GM18508 (cell line): ENCODE results near the gene NCOA4.
"Not testable (repeated sequence)": the region's sequence is repeated elsewhere in the genome, so short reads cannot be mapped to it uniquely, and the experiment has no call there.

Experiments
- ATAC-seq: cut with Tn5 transposase; IDR thresholded peaks from one replicate; pipeline ENCODE4 v1.9.1; 2021; ENCODE audit warnings: moderate number of reproducible peaks; ENCODE audit not compliant: insufficient read depth, unreplicated experiment

Gene NCOA4

DNA sequence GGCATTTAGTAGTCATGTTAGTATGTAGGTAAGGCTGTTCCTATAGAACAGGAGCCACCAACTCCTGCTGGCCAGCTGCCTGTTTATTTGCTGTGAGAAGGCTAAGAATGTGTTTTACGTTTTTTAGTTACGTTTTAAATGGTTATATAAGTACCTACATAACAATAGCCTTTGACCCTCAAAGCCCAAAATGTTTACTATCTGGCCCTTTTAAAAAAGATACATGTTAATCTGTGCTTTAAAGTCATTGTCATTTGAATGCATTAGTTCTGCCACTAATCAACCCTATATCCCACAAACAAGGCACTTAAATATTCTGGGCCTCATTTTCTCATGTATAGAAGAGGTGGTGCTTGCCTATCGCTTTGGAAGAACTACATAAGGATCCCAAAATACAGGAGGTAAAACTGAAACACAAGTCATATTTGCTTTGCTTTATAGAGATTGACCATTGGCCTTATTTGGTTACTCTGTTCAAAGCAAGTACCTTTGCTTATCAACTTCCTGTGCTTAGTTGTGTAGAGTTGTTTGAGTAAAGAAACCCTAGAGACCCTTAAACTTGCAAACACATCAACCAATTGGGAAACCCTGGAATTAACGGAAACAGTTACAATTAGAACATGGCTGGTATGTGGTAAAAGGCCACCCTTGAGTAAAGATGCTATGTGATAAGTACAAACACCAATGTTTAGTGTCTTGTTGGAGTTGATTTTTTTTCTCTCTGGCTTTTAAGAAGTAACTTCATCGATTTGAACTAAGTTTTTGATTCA is 32.2 kb downstream of the NCOA4 start:
- ATAC-seq = no peak

DNA sequence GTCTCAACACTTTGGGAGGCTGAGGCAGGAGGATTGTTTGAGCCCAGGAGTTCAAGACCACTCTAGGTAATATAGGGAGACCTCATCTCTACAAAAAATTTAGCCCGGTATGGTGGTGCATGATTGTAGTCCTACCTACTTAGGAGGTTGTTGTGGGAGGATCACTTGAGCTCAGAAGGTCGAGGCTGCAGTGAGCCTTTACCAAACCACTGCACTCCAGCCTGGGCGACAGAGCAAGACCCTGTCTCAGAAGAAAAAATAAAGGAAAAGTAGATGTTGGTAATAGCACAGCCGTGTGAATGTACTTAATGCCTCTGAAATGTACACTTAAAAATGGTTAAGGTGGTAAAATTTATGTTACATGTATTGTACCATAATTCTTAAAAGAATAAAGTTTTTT is 32.9 kb downstream of the NCOA4 start:
- ATAC-seq = no peak

DNA sequence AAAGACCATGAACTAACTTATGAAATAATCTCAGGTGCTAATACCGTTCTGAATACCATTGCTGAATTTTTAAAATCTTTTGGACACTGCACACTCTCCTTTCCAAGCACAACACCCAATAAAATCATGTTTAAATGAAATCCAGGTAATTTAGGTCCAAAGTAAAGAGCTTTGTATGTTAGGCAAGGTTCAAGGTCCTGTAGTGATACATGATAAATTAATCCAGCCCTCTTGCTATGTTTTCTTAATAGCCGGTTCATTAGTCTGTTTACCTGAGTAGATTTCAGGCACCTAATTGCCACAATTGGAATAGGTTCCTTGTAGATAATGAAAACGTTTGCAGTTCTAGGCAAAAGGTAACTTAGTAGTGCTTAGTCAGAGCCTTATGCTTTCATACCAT is 44.8 kb downstream of the NCOA4 start:
- not testable (repeated sequence) for ATAC-seq

DNA sequence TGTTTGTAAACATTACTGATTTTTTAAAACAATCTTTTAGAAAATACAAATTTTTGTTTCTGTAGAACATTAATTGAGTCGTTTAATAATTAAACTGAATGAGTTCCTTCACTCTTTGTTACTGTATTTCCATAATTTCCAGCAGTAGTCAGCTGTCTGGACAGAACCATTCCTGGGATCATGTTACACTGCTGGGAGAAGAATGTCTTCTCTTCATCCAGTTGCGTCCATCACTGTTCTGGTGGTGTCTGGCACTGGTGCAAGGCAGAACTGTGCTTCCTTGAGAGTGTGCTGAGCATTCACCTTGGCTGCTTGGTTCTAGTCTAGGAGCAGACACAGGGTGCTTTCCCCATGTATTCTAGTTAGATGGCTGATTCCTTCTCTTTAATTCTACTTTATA is 46.0 kb downstream of the NCOA4 start:
- ATAC-seq = not testable (repeated sequence)

DNA sequence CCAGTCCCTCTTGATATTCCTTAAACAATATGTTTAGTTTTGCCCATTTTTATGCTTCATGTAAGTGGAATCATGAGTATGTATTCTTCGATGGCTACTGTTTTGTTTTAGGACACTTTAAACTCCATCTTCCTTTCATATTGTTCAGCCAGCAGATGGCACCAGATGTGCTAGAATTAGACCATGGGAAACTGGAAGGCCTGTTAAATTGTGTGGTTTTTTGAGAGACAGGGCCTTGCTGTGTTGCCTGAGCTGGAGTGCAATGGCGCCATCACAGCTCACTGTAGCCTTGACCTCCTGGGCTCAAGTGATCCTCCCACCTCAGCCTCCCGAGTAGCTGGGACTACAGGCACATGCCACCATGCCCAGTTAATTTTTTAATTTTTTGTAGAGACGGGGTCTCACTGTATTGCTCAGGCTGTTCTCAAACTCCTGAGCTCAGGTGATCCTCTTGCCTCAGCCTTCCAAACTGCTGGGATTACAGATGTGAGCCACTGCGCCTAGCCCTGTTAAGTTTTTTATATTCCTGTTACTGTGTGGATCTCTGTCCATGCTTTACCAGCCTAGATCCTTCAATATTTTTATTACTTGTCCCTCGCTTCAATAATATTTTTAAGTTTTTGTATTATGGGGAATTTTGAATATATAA is 46.8 kb downstream of the NCOA4 start:
- not testable (repeated sequence) for ATAC-seq

DNA sequence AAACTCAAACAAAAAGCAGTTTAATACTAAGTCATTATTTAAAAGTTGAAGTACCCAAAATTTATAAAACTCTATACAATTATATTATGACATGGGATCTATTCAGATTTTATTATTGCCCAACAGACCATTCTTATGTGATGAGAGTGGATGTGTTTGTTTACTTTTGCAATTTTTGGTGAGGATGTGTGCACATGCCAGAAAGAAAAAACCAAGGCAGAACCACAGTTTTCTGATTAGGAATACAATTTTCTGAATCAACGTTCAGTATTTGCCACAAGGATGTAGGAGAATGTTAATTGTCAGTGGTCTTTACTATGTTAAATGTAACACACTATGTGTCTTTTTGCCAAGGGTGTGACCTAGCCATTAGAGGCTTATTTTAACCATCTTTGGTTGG is 49.1 kb downstream of the NCOA4 start:
- not testable (repeated sequence) for ATAC-seq

DNA sequence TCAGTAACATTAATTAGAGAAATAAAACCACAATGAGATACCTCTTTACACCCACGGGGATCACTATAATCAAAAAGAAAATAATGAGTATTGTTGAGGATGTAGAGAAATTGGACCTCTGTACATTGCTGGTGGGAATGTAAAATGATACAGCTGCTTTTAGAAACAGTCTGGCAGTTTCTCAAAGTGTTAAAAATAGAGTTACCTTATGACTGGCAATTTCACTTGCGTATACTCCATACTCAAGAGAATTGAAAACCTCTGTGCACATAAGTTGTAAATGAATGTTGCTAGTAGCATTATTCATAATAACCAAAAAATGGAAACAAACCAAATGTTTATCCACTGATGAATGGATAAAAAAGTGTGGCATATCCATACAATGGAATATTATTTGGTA is 51.9 kb downstream of the NCOA4 start:
- ATAC-seq = peak; percentile 53

DNA sequence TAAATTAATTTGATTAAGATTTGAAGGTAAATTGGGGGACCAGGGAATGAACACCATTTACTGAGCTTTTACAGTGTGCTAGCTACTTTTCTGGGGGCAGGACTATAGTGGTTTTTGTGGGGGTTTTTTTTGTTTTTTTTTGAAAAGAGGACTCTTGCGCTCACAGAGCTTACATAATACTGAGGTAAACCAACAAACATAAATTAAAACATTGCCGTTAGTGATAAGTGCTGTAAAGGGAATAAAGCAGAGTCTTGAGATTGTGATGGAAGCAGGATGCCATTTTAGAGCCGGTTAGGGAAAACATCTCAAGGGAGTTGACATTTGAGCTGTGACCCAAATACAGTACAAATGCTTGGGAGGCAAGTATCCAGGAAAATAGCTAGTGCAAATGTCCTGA is 56.4 kb downstream of the NCOA4 start:
- ATAC-seq = not testable (repeated sequence)

DNA sequence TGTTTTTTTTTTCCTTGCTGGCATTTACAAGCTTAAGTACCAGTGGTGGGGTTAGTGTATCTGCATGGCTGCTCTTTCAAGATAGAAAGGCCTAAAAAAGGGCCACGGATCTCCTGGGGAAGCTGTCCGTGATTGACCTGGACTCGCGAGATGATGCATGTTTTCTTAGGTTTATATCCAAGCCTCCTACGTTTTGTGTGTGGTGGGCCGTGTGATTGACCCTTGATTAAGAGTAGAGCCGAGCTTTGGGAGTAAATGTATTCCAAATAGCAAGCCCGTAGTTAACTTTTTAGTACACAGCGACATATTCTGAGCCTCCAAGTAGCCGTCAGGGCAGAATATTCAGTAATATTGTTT is 57.6 kb downstream of the NCOA4 start:
- not testable (repeated sequence) for ATAC-seq

DNA sequence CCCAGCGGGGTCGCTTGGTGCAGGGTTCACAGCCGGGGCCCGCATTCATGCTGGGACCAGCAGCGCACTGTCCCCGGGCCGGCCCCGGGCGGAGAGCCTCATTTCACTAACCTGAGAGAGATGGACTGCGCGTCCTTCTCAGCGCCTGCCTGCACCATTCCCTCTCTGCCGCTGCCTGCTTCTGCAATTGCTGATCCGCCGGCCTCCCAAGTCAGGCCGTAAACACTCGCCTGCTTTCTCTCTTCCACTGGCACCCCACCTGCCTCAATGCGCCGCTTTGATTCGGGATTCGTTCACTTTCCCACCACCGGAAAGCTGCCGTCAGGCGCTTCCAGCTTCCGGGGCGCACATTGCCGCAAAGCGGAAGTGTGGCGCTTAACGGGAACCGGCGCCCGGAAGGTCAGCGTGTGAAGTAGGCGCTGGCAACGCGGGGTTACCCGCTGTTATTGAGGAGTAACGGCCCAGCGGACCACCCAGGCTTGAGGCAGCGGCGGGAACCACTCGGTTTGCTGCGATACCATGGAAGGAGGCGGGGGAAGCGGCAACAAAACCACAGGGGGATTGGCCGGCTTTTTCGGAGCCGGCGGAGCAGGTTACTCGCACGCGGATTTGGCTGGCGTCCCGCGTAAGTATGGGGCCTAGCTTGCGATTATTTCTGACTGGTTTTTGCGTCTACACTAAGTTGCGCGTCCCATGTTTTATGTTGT is 58.2 kb downstream of the NCOA4 start, which contains the start of gene TIMM23:
TSS of gene TIMM23 (plus strand) at position 384 of the 707 bp plus-strand sequence. CDS start at position 520, 136 bp downstream.
- peak; percentile 42 for ATAC-seq

DNA sequence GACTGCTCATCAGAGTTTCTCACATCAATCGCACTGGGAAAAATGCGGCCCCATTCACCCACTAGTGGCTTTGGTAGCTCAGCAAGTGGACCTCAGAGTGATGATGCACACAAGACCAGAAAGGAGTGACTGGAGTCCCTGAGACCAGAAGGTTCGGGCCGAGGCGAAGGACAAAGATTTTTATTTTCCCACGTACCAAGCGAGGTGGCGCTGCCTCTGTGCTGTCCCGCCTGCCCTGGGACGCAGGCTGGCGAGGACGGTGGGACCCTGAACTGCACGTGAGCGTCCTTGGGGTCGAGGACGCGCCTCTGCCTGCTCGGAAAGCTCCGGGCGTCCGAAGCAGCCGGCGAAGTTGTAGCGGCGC is 58.7 kb downstream of the NCOA4 start:
- peak; percentile 12 for ATAC-seq

DNA sequence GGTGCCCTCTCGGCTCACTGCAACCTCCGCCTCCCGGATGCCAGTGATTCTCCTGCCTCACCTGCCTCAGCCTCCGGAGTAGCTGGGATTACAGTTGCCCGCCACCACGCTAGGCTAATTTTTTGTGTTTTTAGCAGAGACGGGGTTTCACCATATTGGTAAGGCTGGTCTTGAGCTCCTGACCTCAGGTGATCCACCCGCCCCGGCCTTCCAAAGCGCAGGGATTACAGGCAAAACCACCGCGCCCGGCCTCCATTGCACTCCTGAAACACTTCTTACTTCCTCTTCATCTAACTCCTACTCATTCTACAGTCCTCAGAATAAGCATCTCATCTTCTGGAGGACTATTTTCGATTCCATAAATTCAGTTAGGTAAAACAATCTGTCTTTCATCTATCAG is 59.4 kb downstream of the NCOA4 start:
- not testable (repeated sequence) for ATAC-seq

DNA sequence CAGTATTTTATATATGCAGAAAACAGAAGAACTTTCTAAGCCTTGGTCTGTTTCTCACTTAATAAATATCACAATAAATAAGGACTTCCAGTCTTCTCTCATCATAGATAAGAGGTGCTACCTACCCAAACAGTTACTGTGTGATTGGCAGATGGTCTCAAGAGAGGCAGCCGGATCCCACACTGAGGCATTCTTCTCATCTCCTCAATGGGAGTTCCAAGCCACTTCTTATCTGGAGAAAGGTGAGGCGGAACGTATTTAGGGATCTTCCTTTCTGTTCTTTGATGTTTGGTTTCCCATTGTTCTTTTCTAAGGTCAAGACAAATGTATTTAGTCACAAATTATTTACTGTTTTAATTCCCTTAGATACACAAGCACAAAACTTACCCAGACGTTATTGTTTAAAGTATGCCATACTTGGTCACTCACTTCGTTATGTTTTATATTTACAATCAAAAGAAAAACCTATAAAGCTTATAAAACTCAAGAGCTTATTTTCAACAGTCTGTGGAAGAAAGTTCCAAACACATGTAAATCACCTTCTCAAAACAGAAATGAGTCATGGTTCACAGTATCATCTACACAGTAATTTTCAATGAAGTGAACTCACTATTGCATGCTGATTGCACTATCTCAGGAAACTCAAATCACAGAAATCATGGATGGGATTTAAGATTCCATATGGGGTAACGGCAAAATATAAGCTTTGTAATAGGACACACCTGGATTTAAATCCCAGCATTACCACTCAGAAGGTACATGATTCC is 67.6 kb downstream of the NCOA4 start:
- ATAC-seq = not testable (repeated sequence)

DNA sequence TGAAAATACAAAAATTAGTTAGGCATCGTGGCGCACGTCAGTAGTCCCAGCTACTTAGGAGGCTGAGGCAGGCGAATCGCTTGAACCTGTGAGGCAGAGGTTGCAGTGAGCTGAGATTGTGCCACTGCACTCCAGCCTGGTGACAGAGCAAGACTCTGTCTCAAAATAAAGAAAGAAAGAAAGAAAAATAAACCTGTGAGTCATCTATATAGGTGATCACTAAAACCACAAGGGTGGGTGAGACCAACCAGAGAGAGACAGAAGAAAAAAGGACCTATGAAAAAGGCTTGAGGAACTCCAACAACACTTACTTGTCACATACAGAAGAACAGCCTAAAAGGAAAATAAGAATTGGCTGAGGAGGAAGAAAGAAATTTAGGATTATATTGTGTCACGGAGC is 72.5 kb downstream of the NCOA4 start:
- not testable (repeated sequence) for ATAC-seq

DNA sequence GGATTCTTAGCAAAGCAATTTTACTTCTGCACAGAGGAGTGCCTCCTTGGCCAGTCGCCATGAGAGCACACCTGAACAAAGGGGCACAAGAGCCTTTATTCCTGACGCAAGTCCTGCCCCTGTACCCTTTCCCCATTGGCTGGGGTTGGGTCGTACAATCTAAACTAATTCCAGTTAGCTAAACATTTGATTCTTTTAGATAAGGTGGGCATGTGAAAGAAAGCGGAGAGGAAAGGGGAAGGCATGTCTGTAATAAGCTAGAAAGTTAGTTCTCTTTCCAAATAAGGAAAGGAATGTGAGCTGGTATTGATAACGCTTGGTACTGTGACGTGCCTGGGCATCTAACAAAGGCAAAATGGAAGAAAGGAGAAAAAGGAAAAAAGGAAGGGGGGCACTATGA is 73.8 kb downstream of the NCOA4 start:
- not testable (repeated sequence) for ATAC-seq
